GM19099 (cell line): ENCODE data around the gene PIGP.

Source experiments
- POLR2A ChIP-seq: IDR thresholded peaks from 3 replicates; pipeline ENCODE4 v1.6.1; 2011; ENCODE audit warnings: low read depth; ENCODE audit not compliant: insufficient read length; ENCODE audit errors: extremely low read depth

PIGP gene

GRCh38 chr21:37072988-37073416, at the start of gene PIGP, which contains the start of gene TTC3:
Gene PIGP (minus strand): TSS chr21:37073071. CDS start chr21:37072515, 556 bp downstream.
Gene TTC3 (plus strand): TSS chr21:37073254. CDS start chr21:37087258, 14,004 bp downstream.
- TF ChIP-seq POLR2A, result peak; percentile 75

DNA sequence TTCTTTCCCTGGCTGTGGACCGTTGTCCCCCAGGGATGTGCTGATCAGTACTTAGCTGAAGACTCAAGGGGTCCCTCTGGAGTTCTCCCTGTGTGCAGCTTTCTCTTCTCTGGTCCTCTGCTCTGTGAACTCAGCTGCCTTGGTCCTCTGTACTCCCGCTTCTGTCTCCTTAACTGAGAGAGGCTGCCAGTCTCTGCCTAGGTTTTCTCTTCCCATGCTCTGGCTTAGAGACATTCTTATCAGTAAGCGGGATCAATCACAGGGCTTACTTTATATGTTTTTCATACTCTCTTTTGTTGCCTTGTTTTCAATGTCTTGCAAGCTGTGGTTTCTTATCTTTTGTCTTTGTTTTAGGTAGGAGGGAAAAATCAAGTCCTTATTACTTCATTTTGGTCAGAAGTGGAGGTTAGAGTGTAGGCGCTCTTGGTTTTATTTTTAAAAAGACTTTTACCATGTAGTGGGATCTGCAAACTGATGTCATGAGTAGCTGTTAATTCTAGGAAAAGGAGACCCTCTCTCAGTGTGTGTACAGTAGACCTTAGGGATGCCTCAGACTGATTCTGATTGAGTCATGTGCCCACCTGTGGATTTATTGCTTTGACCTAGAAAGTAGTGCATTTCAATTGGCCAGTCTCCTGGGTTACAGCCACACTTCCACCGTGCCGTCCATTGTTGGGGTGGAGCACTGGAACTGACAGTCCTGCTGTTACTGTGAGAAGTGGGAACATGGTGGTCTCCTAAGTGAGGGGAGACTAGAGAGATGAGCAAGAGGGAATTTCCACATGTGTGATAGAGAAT, 46.7 kb upstream of the PIGP start:
- TF ChIP-seq POLR2A, result no peak

- TF ChIP-seq POLR2A, result no peak
Observed at GRCh38 chr21:37118187-37118826, 45.4 kb upstream of the PIGP start.

GRCh38 chr21:37117204-37117603, 44.3 kb upstream of the PIGP start:
- TF ChIP-seq POLR2A, result no peak

DNA sequence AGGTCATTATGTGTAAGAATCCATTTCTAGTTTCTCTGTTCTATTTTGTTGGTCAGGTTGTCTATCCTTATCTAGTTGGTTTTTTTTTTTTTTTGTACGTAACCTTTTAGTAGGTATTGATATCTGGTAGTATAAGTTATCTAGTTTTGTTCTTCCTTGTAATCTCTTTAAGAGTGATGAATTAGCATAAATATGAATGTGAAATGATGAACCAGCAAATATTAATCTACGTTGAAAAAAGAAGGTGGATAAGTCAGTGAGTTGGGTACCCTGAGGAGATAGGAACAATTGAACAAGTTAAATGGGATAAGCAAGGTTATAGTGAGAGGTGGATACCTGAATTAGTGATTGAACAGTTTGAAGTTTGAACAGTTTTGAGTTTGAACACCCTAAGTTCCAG, 34.1 kb upstream of the PIGP start:
- no peak for TF ChIP-seq POLR2A

- TF ChIP-seq POLR2A, result no peak
Observed at GRCh38 chr21:37101384-37101783, 28.5 kb upstream of the PIGP start.

DNA sequence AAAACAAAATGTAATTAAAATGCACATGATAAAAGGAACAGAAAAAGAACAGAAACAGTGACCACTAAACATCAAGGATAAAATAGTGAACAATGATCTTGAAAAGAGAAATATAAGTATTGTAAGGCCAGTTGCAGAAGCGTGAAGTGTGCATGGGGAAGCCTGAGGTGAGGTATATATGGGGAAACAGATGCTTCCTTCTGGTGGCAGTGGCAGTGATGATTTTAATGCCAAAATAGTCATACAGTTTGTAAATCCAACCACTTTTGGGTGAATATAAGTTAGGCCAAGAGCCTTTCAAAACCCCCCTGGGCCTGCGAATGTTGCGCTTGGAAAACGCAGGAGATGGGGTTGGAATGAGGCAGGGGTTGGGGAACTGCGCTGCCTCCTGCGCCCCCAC, 27.4 kb upstream of the PIGP start:
- no peak for TF ChIP-seq POLR2A

DNA sequence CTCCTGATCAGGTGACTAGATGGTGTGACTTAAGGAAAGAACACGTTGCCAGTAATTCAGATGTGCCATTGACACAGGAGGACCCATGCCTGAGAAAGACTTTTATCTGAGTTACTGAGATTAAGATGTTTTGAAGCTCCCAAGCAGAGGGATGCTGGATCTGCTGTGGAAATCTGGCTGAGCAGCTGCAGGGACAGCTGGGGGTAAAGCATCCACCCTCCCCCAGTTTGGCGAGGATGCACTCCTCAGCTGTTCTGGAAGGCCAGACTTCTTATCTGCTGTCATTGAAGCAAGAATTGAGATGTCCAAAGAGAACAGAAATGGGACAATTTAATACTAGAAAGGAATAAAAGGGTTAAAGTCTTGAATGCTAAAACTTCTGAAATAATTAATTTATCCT, 25.9 kb upstream of the PIGP start:
- TF ChIP-seq POLR2A, result no peak

DNA sequence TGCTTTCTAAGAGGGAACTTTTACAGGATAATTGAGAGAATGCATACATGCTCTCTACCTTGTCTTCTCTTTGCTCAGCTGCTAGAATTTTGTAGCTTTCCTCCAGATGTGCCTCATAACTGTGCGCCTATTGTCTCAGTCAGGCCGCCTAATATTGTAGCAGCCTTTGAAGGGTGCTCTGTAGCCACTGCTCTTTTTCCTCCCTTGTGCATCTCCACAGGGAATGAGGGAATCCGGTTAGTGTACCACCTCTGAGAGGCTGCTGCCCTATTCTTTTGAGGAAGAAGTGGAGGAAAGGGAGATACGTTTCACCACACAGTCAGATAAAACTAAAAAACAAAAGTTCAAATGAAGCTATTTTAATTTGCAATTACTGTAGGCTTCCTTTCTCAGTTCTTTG, 22.9 kb upstream of the PIGP start:
- no peak for TF ChIP-seq POLR2A

DNA sequence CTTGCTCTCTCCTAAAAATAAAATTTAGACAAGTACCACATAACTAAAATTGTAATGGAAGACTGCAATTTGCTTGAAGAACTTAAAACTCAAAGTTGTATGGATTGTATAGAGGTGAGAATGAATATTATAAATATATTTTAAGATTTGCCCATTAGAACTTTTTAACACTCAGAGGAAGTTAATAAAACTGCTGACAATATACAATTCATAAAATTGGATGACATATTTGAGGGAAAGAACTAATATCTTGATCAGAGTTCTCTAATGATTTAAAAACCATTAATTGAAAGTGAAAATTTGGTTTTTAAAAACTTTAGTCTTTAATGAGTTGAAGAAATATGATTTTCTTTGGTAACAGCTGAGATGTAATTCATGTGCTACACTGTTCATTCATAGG, 21.1 kb upstream of the PIGP start:
- TF ChIP-seq POLR2A, result no peak

DNA sequence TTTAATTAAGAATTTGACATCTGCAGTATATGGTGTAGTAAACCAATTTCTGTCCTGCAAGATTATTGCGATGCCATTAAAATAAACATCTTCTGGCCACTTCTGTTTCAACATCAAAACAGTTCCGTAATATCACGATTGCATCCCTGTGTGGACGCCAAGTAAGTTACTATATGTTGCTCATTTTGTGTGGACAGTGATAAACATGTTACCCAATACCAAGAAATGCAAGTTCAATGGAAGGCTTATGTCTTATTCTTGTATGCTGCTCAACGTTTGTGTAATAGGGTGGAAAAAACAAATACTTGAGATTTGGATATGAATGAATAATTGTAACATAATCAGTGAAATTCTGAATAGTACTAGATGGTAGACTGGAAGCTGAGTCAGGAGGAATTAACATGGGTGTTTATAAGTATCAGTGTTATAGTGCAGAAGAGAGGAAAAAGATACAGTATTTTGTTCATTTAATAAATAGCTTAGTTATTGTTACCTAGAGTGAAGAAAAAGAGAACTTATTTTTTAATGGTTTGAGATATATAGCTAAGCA, 15.4 kb upstream of the PIGP start:
- no peak for TF ChIP-seq POLR2A

DNA sequence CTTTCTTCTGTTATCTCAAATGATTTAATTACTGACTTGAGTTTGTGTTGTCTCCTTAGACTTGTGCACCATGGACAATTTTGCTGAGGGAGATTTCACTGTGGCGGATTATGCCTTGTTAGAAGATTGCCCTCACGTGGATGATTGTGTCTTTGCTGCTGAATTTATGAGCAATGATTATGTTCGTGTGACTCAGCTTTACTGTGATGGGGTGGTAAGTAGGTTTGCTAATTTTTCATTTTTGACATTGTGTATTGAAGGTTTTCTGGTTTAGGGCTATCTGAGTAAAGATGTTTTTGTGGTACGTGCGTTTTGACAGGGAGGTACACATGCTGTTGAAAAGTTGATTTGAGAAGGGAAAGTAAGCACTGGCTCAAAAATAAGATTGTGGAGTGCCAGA, 14.3 kb upstream of the PIGP start:
- TF ChIP-seq POLR2A, result no peak

- no peak for TF ChIP-seq POLR2A
Observed at GRCh38 chr21:37085726-37086125, 12.9 kb upstream of the PIGP start.

- no peak for TF ChIP-seq POLR2A
Observed at GRCh38 chr21:37082856-37083528, 10.1 kb upstream of the PIGP start.

GRCh38 chr21:37082375-37082774, 9.5 kb upstream of the PIGP start:
- TF ChIP-seq POLR2A, result no peak

GRCh38 chr21:37079211-37079824, 6.4 kb upstream of the PIGP start:
- no peak for TF ChIP-seq POLR2A

GRCh38 chr21:37077403-37077802, 4.5 kb upstream of the PIGP start:
- TF ChIP-seq POLR2A, result no peak
